ENCODE measurements around the gene PTCD2. TPM values are rescaled to one million over a fixed set of nuclear protein-coding genes. Genes with fewer than 3 reads are reported as not detected.
"Not testable (repeated sequence)": the region's sequence is repeated elsewhere in the genome, so short reads cannot be mapped to it uniquely, and the experiment has no call there.

Gene PTCD2
- total RNA-seq, 4 donors from 2014 or later: 6.7 to 13.2 (median 9.5) TPM

- Histone ChIP-seq H3K36me3 (no peaks in the 10 kb centered on the region), H3K9me3 (no peaks in the 10 kb centered on the region), H3K4me3 (no peak overlapping the region), H3K4me1 (peaks cover 26 to 28% of the 10 kb centered on the region in 2 donors), H3K27ac (no peak overlapping the region), H3K27me3 (no peaks in the 10 kb centered on the region)
- intact Hi-C loops (cut with DNase I; ENCODE audit: low total_unique reads) (loop anchor here (5.0 kb wide), 1 partner anchor 113 kb away; the partner anchor contains the start of gene ZNF366), in situ Hi-C loops (cut with MboI; ENCODE audit: low sequenced_read_pairs in 4 of 4) (no loop called here)
- DNase-seq: no peak
- ATAC-seq: no peak
- TF ChIP-seq POLR2A (IDR thresholded peaks at IDR 0.05): no peak
- peak in 2 of 5 experiments; percentile 12 to 33 for TF ChIP-seq CTCF (IDR thresholded peaks at IDR 0.05 in 4 of 5, conservative IDR thresholded peaks at IDR 0.05 in 1 of 5)
Observed at GRCh38 chr5:72394688-72395087, 74.5 kb downstream of the PTCD2 start.

GRCh38 chr5:72397836-72398235 is 77.7 kb downstream of the PTCD2 start:
- Histone ChIP-seq H3K4me3 (no peak overlapping the region), H3K9me3 (no peaks in the 10 kb centered on the region), H3K27ac (no peak overlapping the region), H3K4me1 (peaks cover 12 to 16% of the 10 kb centered on the region in 2 donors), H3K36me3 (no peaks in the 10 kb centered on the region), H3K27me3 (no peaks in the 10 kb centered on the region)
- in situ Hi-C loops (cut with MboI; ENCODE audit: low sequenced_read_pairs in 4 of 4) (no loop called here), intact Hi-C loops (cut with DNase I; ENCODE audit: low total_unique reads) (no loop called here)
- TF ChIP-seq POLR2A (IDR thresholded peaks at IDR 0.05): no peak
- ATAC-seq (no peak), DNase-seq (no peak)

GRCh38 chr5:72400950-72401349 is 80.8 kb downstream of the PTCD2 start:
- Histone ChIP-seq H3K36me3 (no peaks in the 10 kb centered on the region), H3K4me1 (peaks cover 8 to 10% of the 10 kb centered on the region in 2 donors), H3K27ac (no peak overlapping the region), H3K4me3 (no peak overlapping the region), H3K27me3 (no peaks in the 10 kb centered on the region), H3K9me3 (no peaks in the 10 kb centered on the region)
- TF ChIP-seq POLR2A (IDR thresholded peaks at IDR 0.05) (no peak), CTCF (IDR thresholded peaks at IDR 0.05 in 4 of 5, conservative IDR thresholded peaks at IDR 0.05 in 1 of 5) (no peak)
- no peak for DNase-seq
- in situ Hi-C loops (cut with MboI; ENCODE audit: low sequenced_read_pairs in 4 of 4) (loop anchor here in 1 of 4 donors (10.0 kb wide), 1 partner anchor 54 kb away; no protein-coding TSS in a partner anchor), intact Hi-C loops (cut with DNase I; ENCODE audit: low total_unique reads) (no loop called here)
- no peak for ATAC-seq

GRCh38 chr5:72402381-72402890 is 82.3 kb downstream of the PTCD2 start:
- TF ChIP-seq POLR2A (IDR thresholded peaks at IDR 0.05): no peak
- TF ChIP-seq CTCF (IDR thresholded peaks at IDR 0.05 in 4 of 5, conservative IDR thresholded peaks at IDR 0.05 in 1 of 5): no peak
- Histone ChIP-seq H3K36me3 (no peaks in the 10 kb centered on the region), H3K9me3 (no peaks in the 10 kb centered on the region), H3K27ac (peak overlapping the region; percentile 42 to 68 (median 54)), H3K4me3 (no peak overlapping the region), H3K4me1 (peaks cover 8 to 10% of the 10 kb centered on the region in 2 donors), H3K27me3 (no peaks in the 10 kb centered on the region)
- intact Hi-C loops (cut with DNase I; ENCODE audit: low total_unique reads) (no loop called here), in situ Hi-C loops (cut with MboI; ENCODE audit: low sequenced_read_pairs in 4 of 4) (loop anchor here in 1 of 4 donors (10.0 kb wide), 1 partner anchor 52 kb away; no protein-coding TSS in a partner anchor)
- ATAC-seq (peak; percentile 57 to 65), DNase-seq (no peak)

- DNase-seq (no peak), ATAC-seq (no peak)
- intact Hi-C loops (cut with DNase I; ENCODE audit: low total_unique reads): no loop called here
- H3K4me3 ChIP-seq: no peak overlapping the region
- no peaks in the 10 kb centered on the region for H3K36me3 ChIP-seq
- peak overlapping the region; percentile 42 to 68 (median 54) for H3K27ac ChIP-seq
- in situ Hi-C loops (cut with MboI; ENCODE audit: low sequenced_read_pairs in 4 of 4): loop anchor here in 1 of 4 donors (10.0 kb wide), 1 partner anchor 52 kb away; no protein-coding TSS in a partner anchor
- TF ChIP-seq CTCF (IDR thresholded peaks at IDR 0.05 in 4 of 5, conservative IDR thresholded peaks at IDR 0.05 in 1 of 5): no peak
- no peak for TF ChIP-seq POLR2A (IDR thresholded peaks at IDR 0.05)
- H3K4me1 ChIP-seq: peaks cover 8 to 10% of the 10 kb centered on the region in 2 donors
- no peaks in the 10 kb centered on the region for H3K27me3 ChIP-seq
- no peaks in the 10 kb centered on the region for H3K9me3 ChIP-seq
Observed at GRCh38 chr5:72402959-72403628, 82.9 kb downstream of the PTCD2 start.

- not testable (repeated sequence) for H3K27me3 ChIP-seq, DNase-seq, ATAC-seq, H3K4me3 ChIP-seq, H3K9me3 ChIP-seq, H3K36me3 ChIP-seq, H3K27ac ChIP-seq
- H3K4me1 ChIP-seq: peaks cover 20 to 21% of the 10 kb centered on the region in 2 donors
- intact Hi-C loops (cut with DNase I; ENCODE audit: low total_unique reads): loop anchor here (2.0 kb wide), 1 partner anchor 20 kb away; no protein-coding TSS in a partner anchor
- in situ Hi-C loops (cut with MboI; ENCODE audit: low sequenced_read_pairs in 4 of 4): loop anchor here in 1 of 4 donors (10.0 kb wide), 1 partner anchor 50 kb away; no protein-coding TSS in a partner anchor
Observed at GRCh38 chr5:72404771-72405170, 84.6 kb downstream of the PTCD2 start.
